HG03175 (cell line): ENCODE data around the gene FASN.

Experiments used
- ATAC-seq: cut with Tn5 transposase; IDR thresholded peaks from one replicate; pipeline ENCODE4 v1.9.1; 2021; ENCODE audit warnings: mild to moderate bottlenecking, moderate library complexity; ENCODE audit not compliant: unreplicated experiment

The FASN gene

GRCh38 chr17:82059272-82060000 lies 38.6 kb downstream of the FASN start:
- no peak for ATAC-seq

GRCh38 chr17:82058855-82059249 lies 39.2 kb downstream of the FASN start:
- ATAC-seq = no peak

DNA sequence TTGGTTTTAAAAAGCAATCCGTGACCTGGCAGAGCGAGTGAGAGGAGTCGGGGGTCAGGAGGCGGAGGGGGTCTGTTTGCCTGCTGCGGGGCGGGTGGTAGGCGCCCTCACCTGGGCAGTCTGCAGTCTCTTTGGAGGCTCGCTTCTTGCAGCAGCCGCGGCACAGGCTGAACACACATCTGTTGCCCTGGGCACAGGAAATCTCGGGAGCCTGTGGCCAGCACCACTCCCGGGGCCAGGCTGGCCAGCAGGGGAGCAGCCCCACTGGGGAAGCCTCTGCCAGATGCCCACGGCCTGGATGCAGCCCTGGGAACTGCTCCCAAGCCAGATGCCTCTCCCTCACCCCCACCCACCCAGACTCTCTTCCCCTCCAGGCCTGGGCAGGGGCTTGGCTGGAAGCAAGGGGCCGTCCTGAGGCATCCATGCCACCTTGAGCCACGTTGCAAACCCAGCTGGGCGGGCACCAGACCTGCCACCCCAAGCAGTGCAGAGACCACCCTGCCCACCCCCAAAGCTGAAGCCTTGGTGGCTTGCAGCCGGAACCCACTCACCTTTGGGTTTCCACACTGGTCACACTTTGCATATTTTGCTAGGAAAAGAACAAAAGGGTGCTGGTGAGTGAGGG lies 39.7 kb downstream of the FASN start:
- no peak for ATAC-seq

DNA sequence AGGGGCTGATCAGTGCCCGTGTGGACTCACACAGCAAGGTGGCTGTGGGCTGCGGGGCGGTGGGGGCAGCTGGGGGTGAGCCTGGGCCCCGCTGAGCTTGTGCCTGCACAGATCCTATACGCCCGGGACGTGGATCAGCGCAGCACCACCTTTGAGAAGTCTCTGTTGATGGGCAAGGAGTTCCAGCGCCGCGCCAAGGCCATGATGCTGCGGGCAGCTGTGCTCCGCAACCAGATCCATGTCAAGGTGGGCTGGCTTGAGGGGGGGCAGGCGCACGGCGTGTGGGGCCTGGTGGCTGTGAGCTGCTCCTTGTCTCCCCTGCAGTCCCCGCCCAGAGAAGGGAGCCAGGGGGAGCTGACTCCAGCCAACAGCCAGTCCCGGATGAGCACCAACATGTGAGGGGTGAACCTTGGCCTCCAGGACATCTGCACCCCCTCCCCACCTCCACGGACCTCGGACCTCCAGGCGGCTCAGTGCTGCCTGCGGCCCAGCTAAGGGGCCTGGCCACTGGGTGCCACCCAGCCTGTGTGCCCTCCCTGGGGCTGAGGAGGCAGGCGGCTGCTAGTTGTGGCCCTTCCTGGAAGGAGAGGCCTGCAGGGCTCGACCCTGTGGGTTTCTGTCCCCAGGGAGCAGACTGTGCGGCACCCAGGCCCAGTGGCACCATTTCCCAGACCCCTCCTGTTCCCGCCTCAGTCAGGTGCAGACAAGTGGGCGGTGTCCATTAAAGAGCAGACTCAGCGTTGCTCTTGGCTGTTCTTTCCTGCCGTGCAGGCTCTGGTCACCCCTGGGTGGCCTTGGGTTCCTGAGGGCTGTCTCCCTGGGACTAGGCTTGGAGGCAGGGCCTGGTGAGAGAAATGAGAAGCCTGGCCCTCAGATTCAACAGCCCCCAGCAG lies 41.1 kb downstream of the FASN start:
- no peak for ATAC-seq

DNA sequence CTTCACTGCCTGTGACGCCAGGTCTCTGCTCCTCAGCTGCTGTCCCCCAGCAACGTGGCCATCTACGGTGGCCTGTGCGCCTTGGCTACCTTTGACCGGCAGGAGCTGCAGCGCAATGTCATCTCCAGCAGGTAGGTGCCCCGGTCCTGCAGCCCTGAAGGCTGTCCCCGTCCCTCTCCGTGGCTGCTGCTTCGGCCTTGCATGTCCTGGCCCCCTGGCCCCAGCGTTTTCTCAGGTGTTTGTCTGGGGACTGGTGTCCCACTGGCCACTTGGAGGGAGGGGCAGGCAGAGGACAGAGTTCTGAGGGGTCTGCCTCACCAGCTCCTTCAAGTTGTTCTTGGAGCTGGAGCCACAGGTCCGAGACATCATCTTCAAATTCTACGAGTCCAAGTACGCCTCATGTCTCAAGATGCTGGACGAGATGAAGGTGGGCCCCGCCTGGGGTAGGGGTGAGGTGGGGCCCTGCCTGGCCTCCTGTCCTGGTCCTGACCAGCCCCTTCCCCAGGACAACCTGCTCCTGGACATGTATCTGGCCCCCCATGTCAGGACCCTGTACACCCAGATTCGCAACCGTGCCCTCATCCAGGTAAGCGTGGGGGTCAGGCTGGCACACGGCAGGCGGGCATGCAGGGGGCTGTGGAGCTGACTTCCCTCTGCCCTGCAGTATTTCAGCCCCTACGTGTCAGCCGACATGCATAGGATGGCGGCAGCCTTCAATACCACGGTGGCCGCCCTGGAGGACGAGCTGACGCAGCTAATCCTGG lies 41.9 kb downstream of the FASN start:
- ATAC-seq = no peak

- ATAC-seq = no peak
Measured at GRCh38 chr17:82055023-82055964, 42.7 kb downstream of the FASN start.

DNA sequence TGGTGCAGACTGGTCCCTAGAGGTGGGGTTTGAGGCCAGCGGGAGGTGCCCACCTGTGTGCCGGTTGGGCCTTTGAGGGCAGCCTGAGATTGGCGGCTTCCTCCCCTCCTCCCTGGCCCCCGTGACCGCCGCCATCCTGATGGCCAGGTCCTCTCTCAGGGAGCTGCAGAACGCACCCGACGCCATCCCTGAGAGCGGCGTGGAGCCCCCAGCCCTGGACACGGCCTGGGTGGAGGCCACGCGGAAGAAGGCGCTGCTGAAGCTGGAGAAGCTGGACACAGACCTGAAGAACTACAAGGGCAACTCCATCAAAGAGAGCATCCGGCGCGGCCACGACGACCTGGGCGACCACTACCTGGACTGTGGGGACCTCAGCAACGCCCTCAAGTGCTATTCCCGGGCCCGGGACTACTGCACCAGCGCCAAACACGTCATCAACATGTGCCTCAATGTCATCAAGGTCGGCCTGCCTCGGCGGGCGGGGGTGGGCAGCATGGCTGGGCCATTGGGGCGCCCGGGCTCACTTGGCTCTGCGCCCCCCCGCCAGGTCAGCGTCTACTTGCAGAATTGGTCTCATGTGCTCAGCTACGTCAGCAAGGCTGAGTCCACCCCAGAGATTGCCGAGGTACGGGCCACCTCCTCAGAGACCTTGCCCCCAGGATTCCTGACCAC lies 43.5 kb downstream of the FASN start:
- ATAC-seq = no peak

GRCh38 chr17:82053556-82054263 lies 44.3 kb downstream of the FASN start:
- no peak for ATAC-seq

DNA sequence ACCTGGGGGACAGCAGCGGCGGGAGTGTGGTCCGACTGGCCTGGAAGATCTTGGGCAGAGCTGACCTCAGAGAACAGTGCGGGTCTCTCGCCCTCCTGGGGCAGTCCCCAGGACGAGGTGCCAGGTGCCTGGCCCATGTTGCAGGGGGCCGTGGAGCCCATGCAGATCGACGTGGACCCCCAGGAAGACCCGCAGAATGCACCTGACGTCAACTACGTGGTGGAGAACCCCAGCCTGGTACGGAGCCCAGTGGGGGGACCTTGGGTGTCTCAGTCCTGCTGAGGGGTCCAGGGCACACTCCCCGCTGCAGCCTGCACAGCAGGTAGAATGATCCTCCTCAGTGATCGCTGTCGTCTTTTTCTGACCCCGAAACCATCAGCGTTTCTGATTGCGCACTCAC lies 44.9 kb downstream of the FASN start:
- no peak for ATAC-seq

- ATAC-seq = no peak
Measured at GRCh38 chr17:82052638-82053059, 45.4 kb downstream of the FASN start.

GRCh38 chr17:82051776-82052637 lies 46.0 kb downstream of the FASN start, which contains the start of the genes GPS1 and RFNG:
Gene GPS1 (plus strand): TSS chr17:82051898. CDS start chr17:82051932, 34 bp downstream.
Gene RFNG (minus strand): TSS chr17:82051811. CDS start chr17:82051766, 45 bp downstream.
- ATAC-seq = peak; percentile 54

- ATAC-seq = peak; percentile 12
Measured at GRCh38 chr17:82050761-82051641, 47.0 kb downstream of the FASN start.

DNA sequence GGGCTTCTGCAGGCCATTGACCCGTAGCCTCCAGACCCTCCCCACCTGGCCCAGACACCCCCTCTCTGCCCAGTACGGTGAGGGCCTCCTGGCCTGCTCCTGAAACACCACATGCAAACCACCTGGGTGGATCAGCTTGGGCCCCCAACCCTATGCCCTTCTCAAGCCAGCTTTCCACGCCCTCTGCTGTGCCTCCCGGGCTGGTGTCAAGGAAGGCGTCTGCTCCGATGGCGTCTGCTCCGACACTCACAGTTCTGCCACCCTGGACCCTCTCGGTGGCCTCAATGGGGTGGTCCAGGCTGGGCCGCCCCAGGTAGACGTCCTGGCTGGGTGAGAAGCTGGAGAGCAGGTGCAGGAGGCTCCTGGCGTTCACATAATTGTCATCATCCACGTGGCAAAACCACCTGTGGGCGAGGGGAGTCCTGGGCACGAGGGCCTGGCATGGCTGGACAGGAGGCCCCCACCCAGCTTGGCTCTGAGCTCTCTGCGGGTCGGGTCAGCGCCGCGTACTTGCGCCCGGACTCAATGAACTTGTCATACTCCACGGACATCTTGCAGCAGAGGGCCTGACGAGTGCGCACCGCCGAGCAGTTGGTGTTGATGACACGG lies 47.8 kb downstream of the FASN start:
- ATAC-seq = no peak

DNA sequence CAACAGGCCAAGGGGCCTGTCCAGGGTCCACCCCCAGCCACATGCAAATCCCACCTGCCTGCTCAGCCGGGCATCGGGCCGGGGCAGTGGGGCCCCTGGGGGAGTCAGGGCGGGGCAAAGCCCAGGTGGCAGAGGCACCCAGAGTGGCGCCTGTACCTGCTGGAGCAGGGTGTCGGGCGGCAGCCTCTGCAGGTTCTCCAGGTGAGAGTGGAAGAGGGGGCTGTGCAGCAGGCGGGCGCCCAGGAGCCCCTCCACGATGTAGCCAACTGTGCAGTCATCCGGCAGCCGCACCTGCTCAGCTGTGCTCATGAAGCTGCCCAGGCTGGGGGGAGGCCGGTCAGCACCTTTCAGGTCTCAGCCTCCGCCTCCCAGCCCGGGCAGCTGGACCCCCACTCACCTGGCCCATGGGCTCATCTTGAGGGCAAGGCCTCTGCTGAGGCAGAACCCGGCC lies 48.5 kb downstream of the FASN start:
- no peak for ATAC-seq

GRCh38 chr17:82049106-82049505 lies 48.9 kb downstream of the FASN start:
- no peak for ATAC-seq

GRCh38 chr17:82048571-82048971 lies 49.5 kb downstream of the FASN start:
- no peak for ATAC-seq
